Stimulated activated CD8-positive, alpha-beta memory T cell treated with anti-CD3 and anti-CD28 coated beads, Interleukin-7, amount 100 ng/mL, for 1 hour (primary cell): ENCODE data around the gene VPS26B.
"Not testable (repeated sequence)": the region's sequence is repeated elsewhere in the genome, so short reads cannot be mapped to it uniquely, and the experiment has no call there.

Source experiments
- DNase-seq, 2 donors: peaks; one replicate each; pipeline ENCODE4 v3.0.0-alpha.2; 2020; ENCODE audit warnings: low read depth in 2 of 2

VPS26B gene

GRCh38 chr11:134282121-134283045 is 57.9 kb downstream of the VPS26B start:
- no peak for DNase-seq

DNA sequence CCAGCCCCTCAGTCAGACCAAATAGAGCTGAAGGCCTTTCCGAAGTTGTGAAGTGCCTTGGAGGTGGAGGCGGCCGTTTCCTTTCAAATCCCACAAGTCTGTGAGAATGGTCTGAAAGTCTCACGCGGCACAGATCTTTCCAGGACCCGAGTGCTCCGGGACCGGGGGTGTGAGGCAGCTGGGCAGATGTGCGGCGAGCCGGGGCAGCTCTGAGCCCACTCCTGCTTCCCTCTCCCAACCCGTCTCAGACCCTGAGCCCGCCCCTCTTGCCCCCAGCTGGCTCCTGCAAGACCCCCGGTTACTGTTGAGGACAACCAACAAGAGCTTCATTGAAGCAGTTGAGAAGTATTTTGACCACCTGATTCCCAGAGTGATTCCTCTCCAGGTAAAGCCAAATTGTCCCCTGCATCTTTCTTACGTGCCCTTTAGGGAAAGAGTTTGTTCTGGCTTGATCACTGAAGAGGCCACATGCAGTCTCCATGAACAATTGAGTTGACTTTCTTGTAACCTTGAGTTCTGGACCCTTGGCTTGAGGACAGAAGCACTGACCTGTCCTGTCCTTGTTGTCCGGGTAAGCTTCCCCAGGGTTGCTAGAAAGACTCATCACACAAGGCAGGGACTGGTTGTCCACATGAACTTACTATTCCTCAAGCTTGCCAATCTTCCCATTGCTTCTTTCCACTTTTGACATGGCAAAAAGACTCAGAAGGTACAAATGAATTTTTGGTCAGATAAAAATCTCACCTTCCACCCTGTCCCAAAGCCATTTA is 59.2 kb downstream of the VPS26B start:
- DNase-seq: no peak

- not testable (repeated sequence) for DNase-seq
Measured at GRCh38 chr11:134284349-134284748, 59.9 kb downstream of the VPS26B start.

GRCh38 chr11:134287561-134287960 is 63.1 kb downstream of the VPS26B start:
- no peak for DNase-seq

- DNase-seq: no peak
Measured at GRCh38 chr11:134288486-134288885, 64.0 kb downstream of the VPS26B start.

GRCh38 chr11:134289167-134289566 is 64.7 kb downstream of the VPS26B start:
- DNase-seq: no peak

DNA sequence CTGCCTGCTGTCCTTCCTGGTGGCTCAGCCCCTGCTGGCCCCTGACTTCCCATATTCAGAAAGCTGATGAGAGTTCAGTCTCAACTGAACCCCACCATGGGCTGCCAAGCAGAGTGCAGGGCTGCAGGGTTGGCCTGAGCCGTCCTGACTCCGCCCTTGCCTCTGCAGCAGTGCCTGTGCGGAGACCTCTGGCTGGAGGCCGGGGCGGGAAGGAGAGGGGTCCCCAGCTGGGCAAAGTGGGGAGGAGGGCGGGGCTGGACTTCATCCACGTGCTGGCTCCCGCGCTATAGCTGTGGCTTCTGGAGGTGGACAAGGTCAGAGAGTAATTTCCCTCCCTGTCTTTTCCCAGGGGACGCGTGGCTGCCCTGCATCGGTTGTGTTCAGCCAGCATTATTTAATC is 65.3 kb downstream of the VPS26B start:
- DNase-seq: no peak

GRCh38 chr11:134290646-134291045 is 66.2 kb downstream of the VPS26B start:
- no peak for DNase-seq

DNA sequence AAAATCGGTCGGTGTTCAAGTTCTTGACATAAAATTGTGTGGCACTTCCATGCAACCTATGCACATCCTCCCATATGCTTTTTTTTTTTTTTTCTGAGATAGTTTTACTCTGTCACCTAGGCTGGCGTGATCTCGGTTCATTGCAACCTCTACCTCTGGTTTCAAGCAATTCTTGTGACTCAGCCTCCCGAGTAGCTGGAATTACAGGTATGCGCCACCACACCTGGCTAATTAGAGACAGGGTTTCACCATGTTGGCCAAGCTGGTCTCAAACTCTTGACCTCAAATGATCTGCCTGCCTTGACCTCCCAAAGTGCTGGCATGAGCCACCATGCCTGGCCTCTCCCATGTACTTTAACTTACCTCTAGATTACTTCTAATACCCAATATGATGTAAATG is 66.7 kb downstream of the VPS26B start:
- no peak for DNase-seq

DNA sequence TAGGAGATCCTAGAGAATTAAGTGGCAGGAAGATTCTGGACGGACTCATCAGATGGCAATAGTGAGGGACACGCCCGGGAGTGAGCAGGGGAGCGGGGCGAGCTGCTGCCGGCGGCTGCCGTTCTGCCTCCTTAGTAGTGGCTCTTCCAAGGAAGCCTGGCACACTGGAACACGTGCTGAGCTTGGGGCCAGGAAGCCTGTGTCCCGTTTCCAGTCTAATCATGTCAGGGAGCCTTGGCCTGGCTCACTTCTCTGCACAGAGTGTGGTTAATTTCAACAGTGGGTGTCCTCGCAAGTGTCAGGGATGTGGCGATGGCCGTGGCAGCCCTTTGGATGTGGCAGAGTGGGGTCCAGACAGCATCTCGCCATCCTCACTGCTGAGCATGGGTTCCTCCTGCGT is 68.2 kb downstream of the VPS26B start:
- no peak for DNase-seq

DNA sequence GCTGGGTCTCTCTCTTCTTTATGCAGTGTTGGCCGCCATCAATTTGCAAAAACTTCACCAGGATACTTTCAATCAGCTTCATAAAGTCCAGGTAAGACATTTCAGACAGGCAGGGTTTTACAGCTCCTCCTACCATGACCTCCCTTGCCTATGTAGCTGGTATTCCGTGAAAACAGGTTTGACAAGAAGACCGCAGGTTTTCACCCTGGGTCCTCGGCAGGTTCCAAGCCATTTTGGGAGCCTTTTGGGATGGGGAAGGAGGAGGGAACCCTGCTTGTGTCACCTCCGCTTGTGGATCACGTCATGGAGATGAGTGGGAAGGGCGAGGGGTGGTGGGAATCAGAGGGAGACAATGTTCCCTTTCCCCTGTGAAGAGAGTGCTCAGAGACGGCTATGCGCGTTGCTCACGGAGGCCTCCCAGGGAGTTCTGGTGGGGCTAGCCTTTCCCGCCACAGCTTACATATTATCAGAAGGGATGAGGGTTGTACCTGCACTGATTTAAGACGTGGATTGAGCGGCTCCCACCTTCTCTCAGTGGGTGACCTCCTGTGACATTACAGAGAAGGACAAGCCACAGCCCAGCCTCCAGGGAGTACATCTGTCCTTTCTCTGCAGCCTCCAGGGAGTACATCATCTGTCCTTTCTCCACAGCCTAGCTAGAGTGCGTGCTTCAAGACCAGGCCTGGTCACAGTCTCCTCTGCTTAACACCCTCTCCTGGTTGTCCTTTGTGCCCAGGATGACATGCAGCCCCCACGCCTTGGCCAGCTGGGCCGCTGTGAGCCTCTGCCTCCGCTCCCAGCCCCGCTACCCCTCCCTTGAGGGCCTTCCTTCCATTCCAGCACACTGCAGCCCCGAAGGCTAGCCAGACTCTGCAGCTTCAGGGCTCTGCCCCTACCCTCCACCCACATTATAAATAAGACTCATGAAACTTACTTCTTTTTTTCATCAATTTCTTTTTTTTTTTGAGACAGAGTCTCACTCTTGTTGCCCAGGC is 68.9 kb downstream of the VPS26B start:
- DNase-seq: no peak

- DNase-seq: no peak
Measured at GRCh38 chr11:134294664-134295063, 70.2 kb downstream of the VPS26B start.
